ENCODE measurements around the gene CAST.

Gene CAST

DNA sequence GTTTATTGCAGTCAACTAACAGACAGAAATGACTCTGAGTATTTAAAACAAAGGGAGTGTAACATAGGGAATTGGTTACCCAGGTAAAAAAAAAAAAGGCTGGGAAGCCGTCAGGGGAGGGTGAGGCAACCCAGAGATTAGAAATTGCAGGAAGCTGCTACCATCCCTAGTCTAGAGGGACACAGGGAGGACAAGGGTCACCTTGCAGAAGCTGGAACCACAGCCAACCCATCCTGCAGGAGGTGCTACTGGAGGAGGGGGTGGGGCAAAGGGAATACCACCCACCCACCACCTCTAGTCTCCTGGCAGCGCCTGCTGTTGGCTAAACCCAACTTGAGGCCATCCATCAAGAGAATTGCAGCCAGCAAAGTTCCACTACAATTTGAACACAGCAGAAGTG, 6.5 kb downstream of the CAST start:
- TF ChIP-seq, protein P1, sequence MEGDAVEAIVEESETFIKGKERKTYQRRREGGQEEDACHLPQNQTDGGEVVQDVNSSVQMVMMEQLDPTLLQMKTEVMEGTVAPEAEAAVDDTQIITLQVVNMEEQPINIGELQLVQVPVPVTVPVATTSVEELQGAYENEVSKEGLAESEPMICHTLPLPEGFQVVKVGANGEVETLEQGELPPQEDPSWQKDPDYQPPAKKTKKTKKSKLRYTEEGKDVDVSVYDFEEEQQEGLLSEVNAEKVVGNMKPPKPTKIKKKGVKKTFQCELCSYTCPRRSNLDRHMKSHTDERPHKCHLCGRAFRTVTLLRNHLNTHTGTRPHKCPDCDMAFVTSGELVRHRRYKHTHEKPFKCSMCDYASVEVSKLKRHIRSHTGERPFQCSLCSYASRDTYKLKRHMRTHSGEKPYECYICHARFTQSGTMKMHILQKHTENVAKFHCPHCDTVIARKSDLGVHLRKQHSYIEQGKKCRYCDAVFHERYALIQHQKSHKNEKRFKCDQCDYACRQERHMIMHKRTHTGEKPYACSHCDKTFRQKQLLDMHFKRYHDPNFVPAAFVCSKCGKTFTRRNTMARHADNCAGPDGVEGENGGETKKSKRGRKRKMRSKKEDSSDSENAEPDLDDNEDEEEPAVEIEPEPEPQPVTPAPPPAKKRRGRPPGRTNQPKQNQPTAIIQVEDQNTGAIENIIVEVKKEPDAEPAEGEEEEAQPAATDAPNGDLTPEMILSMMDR (IDR thresholded peaks at IDR 0.05; ENCODE audit: low read depth, low read length, missing control alignments): no peak
- no peak for DNase-seq (ENCODE audit: low read depth)
- no peak overlapping the region for H3K4me3 ChIP-seq (ENCODE audit: low read depth, low read length)

DNA sequence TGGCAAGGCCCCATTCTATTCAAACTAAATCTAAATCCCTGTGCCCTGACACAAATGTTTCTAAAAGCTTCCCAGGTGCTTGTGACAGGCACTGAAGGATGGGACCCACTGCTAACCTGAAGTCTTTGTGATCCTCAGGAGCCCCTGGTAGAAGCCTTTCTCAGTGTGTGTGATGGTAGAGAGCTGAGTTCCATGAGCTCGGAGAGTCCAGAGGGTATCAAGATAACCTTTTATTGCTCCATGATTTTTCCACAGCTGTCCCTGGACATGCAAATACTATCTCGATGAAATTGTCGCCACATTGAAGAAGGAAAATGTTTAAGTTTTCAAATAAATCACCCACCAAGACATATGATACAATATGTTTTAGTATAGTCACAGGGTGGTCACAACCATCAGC, 7.7 kb downstream of the CAST start:
- TF ChIP-seq, protein P1 (IDR thresholded peaks at IDR 0.05; ENCODE audit: low read depth, low read length, missing control alignments): no peak
- no peak overlapping the region for H3K4me3 ChIP-seq (ENCODE audit: low read depth, low read length)
- no peak for DNase-seq (ENCODE audit: low read depth)

DNA sequence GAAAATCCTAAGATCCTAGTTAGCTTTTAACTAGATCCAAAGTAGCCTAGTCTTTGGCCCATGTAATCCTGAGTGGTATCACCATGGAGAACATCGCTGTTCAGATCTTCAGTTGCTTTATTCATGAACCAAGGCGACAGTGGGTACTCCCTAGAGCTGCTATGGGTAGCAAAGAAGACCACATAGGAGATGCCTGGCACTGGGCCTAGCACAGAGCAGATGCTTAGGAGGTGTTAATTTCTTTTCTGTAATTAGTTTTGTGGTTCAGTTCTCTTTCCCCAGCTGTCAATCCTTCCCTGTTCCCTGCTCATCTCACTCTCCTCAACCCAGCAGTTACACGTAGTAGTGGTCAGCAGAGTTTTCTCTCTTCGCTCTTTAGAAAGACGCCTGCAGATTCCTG, 9.3 kb downstream of the CAST start:
- DNase-seq (ENCODE audit: low read depth): no peak
- no peak overlapping the region for H3K4me3 ChIP-seq (ENCODE audit: low read depth, low read length)
- TF ChIP-seq, protein P1 (IDR thresholded peaks at IDR 0.05; ENCODE audit: low read depth, low read length, missing control alignments): no peak

DNA sequence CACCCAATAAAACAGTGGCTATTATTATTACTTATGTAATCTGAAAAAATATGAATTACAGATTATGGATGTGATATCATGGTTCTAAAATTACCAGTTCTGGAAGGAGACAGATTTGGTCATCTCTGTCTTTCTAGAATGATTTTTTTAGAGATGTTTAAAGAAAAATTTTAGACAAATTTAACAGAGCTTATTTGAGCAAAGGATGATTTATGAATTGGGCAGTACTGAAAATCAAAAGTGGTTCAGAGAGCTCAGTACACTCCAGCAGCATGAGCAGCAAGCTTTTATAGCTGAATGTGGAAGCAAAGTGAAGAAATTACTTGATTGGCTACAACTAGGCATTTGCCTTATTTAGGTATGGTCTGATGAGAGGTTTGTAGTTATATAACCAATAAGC, 11.0 kb downstream of the CAST start:
- H3K4me3 ChIP-seq (ENCODE audit: low read depth, low read length): no peak overlapping the region
- TF ChIP-seq, protein P1 (IDR thresholded peaks at IDR 0.05; ENCODE audit: low read depth, low read length, missing control alignments): no peak
- DNase-seq (ENCODE audit: low read depth): no peak

DNA sequence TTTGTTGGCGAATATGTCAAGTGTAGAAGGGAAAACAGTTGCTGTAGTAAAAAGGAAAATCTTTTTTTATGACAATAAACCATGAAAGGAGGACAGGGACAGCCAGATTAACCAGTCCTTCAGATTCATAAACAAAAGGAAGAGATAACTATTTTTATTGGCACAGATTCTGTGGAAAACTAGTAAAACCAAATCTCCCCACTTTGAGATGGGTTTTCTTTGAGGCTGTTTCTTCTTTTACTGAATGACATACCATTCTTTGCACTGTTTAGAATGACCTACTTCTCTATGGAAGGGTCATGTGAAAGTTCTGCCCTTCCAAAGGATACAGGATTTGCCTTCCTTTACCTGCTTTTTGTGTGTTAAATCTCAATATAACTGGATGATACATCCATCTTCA, 13.7 kb downstream of the CAST start:
- no peak overlapping the region for H3K4me3 ChIP-seq (ENCODE audit: low read depth, low read length)
- TF ChIP-seq, protein P1 (IDR thresholded peaks at IDR 0.05; ENCODE audit: low read depth, low read length, missing control alignments): no peak
- DNase-seq (ENCODE audit: low read depth): no peak

DNA sequence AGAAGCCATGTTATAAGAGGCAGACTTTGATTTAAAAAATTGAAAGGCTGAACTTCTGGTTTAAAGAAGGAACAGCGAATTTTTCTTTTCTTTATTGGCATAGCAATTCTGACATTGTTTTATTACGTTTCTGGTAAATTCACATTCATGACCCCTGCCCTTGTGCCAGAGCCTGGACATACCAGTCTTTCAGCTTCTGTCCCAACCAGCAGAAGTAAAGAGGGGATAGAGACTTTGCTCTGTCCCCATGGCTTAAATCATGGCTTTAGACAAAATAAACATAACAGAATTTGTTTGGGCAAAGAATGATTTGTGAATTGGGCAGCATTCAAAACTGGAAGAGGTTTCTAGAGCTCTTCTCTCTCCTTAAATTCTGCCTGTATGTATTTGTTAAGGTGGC, 15.3 kb downstream of the CAST start:
- TF ChIP-seq, protein P1 (IDR thresholded peaks at IDR 0.05; ENCODE audit: low read depth, low read length, missing control alignments): no peak
- H3K4me3 ChIP-seq (ENCODE audit: low read depth, low read length): no peak overlapping the region
- DNase-seq (ENCODE audit: low read depth): no peak

DNA sequence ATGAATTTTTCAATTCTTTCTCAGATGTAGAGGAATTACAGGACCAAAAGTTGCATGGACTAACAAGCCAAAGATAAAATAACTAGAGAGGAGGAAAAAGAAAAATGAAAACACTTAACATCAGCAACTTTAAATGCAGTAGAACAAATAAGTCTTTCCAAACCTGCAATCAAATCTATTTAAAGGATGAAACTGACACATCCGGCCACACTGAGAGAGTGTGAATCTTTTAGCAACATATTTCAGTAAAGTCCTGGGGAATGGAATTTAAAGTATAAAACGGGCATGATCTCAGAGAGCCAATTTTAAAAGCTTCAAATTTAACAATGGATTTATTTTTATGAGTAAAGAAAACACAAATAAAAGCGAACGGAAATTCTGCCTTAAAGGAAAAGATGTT, 17.1 kb downstream of the CAST start:
- DNase-seq (ENCODE audit: low read depth): no peak
- TF ChIP-seq, protein P1 (IDR thresholded peaks at IDR 0.05; ENCODE audit: low read depth, low read length, missing control alignments): no peak
- H3K4me3 ChIP-seq (ENCODE audit: low read depth, low read length): no peak overlapping the region

Data from GM12864 (cell line).